Nephron (organoid): ENCODE measurements around the gene ZNF691.

ENCODE experiments used
- H3K27ac Mint-ChIP-seq, 3 experiments: 2 replicates each; pipeline ENCODE4 v1.8.0; 2020; ENCODE audit warnings: mixed read lengths in 3 of 3, mild to moderate bottlenecking in 2 of 3, moderate library complexity in 1 of 3
- H3K27me3 Mint-ChIP-seq: 2 replicates; pipeline ENCODE4 v1.8.0; 2021; ENCODE audit warnings: low read depth, mild to moderate bottlenecking, moderate library complexity, mixed read lengths
- H3K36me3 Mint-ChIP-seq: 2 replicates; pipeline ENCODE4 v1.8.0; 2020; ENCODE audit warnings: low read depth, mixed read lengths
- H3K4me1 Mint-ChIP-seq: 2 replicates; pipeline ENCODE4 v1.8.0; 2020; ENCODE audit warnings: mixed read lengths
- H3K4me3 Mint-ChIP-seq, 3 experiments: 2 replicates each; pipeline ENCODE4 v1.8.0; 2020; ENCODE audit warnings: mild to moderate bottlenecking in 3 of 3, mixed read lengths in 3 of 3, moderate library complexity in 2 of 3
- H3K9me3 Mint-ChIP-seq: 2 replicates; pipeline ENCODE4 v1.8.0; 2020; ENCODE audit warnings: mixed read lengths
- CTCF ChIP-seq, 3 experiments: fragments of 200-600 bp; sonication (generic); IDR thresholded peaks; one replicate each; pipeline ENCODE4 v1.5.0; 2021; ENCODE audit warnings: antibody characterized with exemption in 3 of 3; ENCODE audit not compliant: unreplicated experiment in 3 of 3

The ZNF691 gene

GRCh38 chr1:42848823-42849537, 2.6 kb downstream of the ZNF691 start:
- Mint-ChIP-seq H3K27ac (peak overlapping the region in 1 of 3 experiments; percentile 60), H3K36me3 (peaks cover 53% of the 10 kb centered on the region), H3K9me3 (peaks cover 15% of the 10 kb centered on the region), H3K4me3 (peak overlapping the region in 2 of 3 experiments; percentile 33 to 96), H3K4me1 (peaks cover 34% of the 10 kb centered on the region), H3K27me3 (no peaks in the 10 kb centered on the region)
- no peak for TF ChIP-seq CTCF (IDR thresholded peaks at IDR 0.05; ENCODE audit: unreplicated experiment in 3 of 3)

DNA sequence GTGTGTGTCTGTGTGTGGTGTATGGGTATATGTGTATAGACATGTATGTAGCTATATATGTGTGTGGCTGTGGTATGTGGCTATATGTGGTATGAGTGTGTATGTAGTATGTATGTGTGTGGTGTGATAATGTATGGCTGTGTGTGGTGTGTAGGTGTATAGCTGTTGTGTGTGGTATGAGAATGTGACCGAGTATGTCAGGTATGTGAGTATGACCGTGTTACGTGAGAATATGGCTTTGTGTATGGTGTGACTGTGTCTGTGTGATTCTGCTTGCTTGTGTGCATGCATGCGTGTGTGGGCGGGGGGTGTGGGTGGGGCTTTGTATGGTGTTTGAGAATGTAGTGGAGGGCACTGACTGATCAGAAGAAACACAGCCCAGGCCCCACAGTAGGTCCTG, 3.5 kb downstream of the ZNF691 start:
- no peak for TF ChIP-seq CTCF (IDR thresholded peaks at IDR 0.05; ENCODE audit: unreplicated experiment in 3 of 3)
- H3K4me3 Mint-ChIP-seq = peak overlapping the region in 1 of 3 experiments; percentile 1
- peaks cover 56% of the 10 kb centered on the region for H3K36me3 Mint-ChIP-seq
- peaks cover 34% of the 10 kb centered on the region for H3K4me1 Mint-ChIP-seq
- H3K27ac Mint-ChIP-seq = no peak overlapping the region
- H3K27me3 Mint-ChIP-seq = no peaks in the 10 kb centered on the region
- peaks cover 15% of the 10 kb centered on the region for H3K9me3 Mint-ChIP-seq

- peaks cover 28% of the 10 kb centered on the region for H3K4me1 Mint-ChIP-seq
- H3K27me3 Mint-ChIP-seq = no peaks in the 10 kb centered on the region
- peaks cover 22% of the 10 kb centered on the region for H3K9me3 Mint-ChIP-seq
- no peak overlapping the region for H3K4me3 Mint-ChIP-seq
- H3K36me3 Mint-ChIP-seq = peaks cover 63% of the 10 kb centered on the region
- H3K27ac Mint-ChIP-seq = no peak overlapping the region
- TF ChIP-seq CTCF (IDR thresholded peaks at IDR 0.05; ENCODE audit: unreplicated experiment in 3 of 3) = no peak
Observed at GRCh38 chr1:42851420-42851819, 5.0 kb downstream of the ZNF691 start.

- H3K27ac Mint-ChIP-seq = no peak overlapping the region
- H3K27me3 Mint-ChIP-seq = no peaks in the 10 kb centered on the region
- H3K36me3 Mint-ChIP-seq = peaks cover 69% of the 10 kb centered on the region
- H3K4me3 Mint-ChIP-seq = no peak overlapping the region
- no peak for TF ChIP-seq CTCF (IDR thresholded peaks at IDR 0.05; ENCODE audit: unreplicated experiment in 3 of 3)
- H3K4me1 Mint-ChIP-seq = peaks cover 27% of the 10 kb centered on the region
- H3K9me3 Mint-ChIP-seq = peaks cover 27% of the 10 kb centered on the region
Observed at GRCh38 chr1:42851960-42852607, 5.7 kb downstream of the ZNF691 start.

GRCh38 chr1:42852608-42852980, 6.2 kb downstream of the ZNF691 start:
- Mint-ChIP-seq H3K4me1 (peaks cover 21% of the 10 kb centered on the region), H3K9me3 (peaks cover 32% of the 10 kb centered on the region), H3K27me3 (no peaks in the 10 kb centered on the region), H3K36me3 (peaks cover 74% of the 10 kb centered on the region), H3K27ac (no peak overlapping the region), H3K4me3 (no peak overlapping the region)
- no peak for TF ChIP-seq CTCF (IDR thresholded peaks at IDR 0.05; ENCODE audit: unreplicated experiment in 3 of 3)
